GM19025 (cell line): Measurements from ENCODE around the gene NTM.
"Not testable (repeated sequence)": the region's sequence is repeated elsewhere in the genome, so short reads cannot be mapped to it uniquely, and the experiment has no call there.

Experiments used
- ATAC-seq: cut with Tn5 transposase; IDR thresholded peaks from one replicate; pipeline ENCODE4 v1.9.1; 2021; ENCODE audit warnings: mild to moderate bottlenecking, low read depth, moderate library complexity; ENCODE audit not compliant: unreplicated experiment

Gene NTM

DNA sequence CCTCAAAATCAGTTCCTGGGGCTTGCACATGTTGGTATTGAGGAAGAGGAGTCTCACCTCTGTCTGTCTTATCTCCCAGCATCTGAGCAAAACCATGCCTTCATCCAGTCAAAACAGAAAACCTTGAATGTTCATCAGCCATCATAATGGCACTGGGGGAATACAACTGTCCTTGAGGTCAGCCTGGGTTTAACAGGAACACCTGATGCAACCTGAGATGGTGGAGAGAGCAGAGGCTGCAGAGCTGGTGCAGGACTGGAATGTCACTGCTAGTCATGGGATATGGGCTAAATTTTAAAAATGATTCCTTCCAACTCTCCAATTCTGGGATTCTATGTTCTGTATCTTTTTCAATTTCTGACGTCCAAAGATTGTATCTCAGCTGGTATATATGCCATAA, 931.0 kb downstream of the NTM start:
- ATAC-seq, result no peak

DNA sequence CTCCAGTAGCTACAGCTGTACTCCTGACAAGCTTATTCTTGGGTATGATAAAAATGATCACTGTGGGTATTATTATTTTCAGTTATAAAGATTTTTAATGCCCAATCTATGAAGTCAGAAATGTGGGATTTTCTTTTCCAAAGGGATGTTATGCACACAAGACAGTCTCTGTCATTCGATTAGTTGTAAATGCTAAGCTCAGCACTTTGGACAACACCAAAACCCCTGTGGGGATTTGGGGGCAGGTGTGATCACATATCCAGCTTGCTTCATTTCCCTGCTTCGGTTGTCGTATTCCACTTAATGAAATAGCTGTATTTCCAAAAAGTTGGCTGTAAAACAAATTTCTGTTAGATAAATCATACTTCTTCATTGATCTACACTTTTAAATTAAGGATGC, 931.5 kb downstream of the NTM start:
- no peak for ATAC-seq

DNA sequence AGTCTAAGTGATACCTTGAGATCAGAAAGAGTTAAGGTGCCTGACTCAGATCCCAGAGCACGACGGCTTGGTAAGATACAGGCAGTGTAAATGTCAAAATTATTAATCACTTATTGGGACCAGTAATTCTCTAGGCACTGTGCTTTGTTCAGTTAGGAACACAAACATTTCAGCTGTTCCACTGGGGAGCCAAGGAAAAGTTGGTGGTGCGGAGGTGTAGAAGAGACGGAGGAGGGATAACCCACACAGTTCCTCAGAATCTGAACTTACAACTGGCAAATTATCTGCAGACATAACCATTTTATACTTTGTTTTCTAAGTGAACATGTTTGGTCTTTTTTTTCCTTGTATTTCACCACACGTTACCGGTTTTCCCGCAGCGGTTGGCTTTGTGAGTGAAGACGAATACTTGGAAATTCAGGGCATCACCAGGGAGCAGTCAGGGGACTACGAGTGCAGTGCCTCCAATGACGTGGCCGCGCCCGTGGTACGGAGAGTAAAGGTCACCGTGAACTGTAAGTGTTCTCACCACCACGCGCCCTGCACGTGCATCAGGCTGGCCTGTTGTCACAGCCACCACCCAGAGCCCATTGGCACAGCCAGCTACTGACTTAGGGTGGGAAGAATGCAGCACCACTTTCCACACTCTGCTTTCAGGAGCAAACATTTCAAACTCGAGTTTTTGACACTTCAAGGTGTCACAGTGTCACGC, 937.0 kb downstream of the NTM start:
- no peak for ATAC-seq

DNA sequence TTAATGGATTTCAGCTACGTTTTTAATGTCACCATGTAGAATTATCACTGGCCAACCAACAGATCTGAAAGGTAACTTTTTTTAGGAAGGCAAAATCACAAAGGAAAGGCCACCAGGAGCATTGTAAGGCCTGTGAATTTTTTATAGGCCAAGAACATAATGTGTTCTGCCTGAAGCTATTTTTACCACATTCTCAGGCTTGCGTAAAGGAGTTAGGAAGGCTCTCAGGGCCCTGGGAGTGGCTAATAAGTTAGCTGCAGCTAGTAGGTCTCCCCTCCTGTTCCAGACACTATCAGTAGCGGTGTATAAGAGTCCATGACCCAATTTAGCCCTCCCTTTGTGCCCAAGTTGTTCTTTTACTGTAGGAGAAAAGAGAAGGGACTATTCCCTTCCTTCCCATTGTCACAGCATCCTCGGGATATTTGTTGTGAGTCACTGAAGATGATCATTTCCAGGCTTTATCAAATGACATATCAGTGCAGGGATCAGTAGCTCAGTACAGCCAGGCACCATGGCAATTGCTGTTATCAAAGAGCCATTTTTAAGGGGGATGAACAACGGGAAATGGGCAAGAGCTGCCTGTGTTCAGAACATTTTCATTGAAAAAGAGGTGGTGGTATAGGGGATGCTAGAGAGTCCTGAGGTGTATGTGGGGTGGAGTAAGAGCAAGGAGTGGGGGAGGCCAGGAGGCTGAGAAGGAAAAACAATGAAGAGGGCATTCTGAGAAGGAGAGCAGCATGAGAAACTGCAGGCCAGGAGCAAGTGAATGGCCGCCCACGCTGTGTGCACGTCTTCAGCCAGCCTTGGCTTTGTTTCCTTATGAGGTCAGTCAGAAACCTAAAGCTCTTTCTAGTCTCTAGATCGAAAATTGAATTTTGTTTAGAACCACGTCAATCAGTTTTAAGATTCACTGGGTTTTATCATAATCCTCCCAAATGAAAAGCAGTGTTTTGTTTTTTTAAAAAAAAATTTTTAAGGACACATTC, 940.3 kb downstream of the NTM start:
- ATAC-seq, result no peak

DNA sequence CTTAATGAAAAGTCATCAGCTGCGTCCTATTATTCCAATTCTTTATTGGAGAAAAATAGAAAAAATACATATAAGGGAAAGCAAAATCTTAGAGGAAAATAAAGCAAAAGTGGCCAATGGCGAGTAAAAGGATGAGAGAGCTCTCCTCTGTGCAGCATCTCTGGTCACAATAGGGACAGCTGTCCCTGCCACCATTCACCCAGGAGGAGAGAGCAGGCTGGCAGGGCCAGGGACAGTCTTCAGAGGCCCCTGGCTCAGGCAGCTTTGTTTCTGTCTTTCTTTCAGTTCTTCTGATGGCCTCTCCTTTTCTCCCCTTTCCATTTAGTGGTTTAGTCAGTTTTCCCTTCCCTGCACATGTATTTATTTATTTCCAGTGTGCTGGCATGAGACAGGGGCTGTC, 941.3 kb downstream of the NTM start:
- ATAC-seq, result no peak

DNA sequence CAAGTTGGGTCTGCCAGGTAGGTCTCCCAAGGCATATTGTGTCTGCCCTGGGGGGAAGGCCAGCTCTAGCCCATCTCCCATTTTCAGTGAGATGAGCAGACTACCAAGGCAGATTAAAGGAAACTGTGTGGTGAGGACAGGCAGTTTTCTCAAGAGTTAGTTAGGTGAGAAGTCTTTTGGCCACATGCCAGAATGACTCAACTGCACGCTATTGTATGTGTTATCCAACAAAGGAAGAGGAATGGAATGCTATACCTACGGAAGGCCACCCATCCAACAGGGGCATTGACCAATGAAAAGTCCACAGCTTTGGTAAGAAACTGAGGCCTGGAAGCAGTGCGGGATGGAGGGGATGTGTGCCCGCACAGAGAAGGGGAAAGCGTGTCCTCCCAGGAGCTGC, 941.7 kb downstream of the NTM start:
- no peak for ATAC-seq

DNA sequence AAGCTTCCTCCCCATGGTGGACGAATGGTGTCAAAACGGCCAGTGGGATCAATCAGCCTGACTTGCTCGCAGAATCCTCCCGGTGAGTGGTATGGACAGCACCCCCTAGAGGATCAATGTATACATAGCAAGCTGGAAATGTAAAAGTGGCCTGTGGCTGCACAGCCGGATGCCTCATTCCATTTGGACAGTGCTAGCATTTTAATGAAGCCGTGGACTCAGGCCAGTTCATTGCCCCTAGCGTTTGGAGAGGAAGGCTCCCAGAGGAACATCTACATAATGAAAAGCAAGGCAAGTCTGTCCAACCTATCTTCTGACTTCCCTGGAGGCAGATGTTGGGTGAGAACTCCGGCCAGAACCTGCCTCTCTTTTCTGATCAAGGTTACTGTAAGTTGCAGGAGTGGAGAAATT, 942.3 kb downstream of the NTM start:
- no peak for ATAC-seq

DNA sequence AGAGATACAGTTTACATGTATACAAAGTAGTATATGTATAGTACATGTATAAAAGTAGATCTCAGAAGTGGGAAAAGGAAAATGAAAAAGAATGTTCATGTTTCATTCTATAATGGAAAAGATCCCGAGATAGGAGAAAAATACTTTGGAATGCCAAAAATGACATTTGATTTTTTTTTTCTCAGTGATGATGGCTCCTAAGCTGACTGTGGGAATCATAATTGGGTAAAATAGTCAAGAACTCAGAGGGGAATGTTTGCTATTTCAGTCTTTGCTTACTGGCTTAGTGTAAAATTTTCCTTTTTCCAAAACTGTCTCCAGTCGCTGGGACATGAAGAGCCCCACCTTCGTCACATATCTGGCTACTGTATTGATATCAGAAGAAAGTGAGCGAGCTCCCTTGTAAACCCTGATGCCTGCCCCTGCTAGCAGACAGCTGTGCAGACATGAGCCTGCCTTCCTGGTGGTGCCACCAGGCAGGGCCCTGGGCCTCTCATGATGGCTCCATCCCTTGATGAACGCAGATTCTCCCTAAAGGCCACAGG, 944.6 kb downstream of the NTM start:
- no peak for ATAC-seq

DNA sequence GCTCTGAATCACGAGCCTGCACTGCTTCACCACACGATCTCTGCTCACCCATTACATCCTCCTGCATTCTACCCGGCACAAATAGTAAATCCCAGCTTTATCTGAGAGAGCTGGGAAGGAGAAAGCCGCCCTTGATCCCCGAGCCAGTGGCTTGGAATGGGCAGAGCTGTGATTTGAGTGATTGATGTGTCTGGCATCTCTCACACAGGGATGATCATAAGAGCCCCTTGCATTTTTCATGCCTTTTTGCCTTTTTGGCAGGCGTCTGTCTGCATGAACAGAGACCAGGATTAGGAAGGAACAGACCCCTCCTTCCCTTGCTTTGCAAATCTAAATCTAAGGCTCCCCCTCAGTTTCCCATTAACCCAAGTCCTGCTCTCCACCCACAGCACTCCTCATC, 945.3 kb downstream of the NTM start:
- ATAC-seq, result no peak

DNA sequence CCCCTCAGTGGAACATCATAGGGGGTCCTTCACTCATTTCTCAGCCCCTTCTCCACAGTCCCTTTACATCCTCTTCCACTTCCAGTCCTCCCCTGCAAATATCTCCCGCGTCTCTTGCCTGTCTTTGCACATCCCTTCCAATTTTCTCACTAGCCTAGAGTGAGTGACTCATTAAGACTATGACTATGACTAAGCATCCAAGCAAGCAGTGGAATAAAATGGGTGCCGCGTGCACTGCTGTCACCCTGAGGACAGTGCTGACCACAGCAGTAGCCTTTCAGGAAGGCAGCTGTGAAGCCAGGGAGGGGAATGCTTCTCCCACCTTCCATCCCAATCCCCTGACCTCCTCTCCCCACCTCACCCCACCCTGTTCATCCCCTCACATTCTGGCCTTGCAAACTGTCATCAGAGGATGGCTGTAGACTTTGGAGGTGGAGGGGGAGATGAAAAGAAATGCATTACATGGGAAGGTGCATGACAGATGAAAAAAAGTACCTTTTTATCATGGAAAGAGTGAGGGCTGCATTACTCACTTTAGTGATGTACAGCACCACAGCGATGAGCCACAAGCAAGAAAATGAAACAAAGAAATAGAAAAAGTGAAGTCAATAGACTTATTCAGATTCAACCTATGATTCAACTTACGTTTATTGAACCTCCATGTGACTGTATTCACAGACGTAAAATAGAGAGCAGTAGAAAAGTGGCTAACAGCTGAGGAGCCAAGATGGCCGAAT, 948.2 kb downstream of the NTM start:
- no peak for ATAC-seq

DNA sequence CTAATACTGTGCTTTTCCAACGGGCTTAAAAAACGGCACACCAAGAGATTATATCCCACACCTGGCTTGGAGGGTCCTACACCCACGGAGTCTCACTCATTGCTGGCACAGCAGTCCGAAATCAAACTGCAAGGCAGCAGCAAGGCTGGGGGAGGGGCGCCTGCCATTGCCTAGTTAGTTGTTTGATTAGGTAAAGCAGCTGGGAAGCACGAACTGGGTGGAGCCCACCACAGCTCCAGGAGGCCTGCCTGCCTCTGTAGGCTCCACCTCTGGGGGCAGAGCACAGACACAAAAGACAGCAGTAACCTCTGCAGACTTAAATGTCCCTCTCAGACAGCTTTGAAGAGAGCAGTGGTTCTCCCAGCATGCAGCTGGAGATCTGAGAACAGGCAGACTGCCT, 949.0 kb downstream of the NTM start:
- ATAC-seq, result not testable (repeated sequence)

DNA sequence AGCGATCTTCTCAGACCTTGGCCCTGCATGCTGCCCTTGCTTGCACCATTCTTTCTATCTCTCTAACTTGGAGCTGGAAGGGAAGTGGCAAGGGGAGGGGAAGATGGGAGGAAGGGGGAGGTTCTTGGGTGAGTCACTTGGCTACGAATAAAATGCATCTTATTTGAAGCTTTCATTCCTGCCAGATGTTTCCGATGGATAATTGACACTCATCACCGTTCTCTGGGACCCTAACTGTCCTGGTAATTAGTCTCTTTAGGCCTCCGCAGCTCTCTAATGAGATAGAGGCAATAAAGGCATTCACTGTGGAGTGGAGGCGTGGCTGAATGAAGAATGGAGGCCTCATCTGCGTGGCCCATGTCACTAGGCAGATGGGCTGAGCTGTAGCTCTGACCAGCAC, 960.1 kb downstream of the NTM start:
- ATAC-seq, result no peak

DNA sequence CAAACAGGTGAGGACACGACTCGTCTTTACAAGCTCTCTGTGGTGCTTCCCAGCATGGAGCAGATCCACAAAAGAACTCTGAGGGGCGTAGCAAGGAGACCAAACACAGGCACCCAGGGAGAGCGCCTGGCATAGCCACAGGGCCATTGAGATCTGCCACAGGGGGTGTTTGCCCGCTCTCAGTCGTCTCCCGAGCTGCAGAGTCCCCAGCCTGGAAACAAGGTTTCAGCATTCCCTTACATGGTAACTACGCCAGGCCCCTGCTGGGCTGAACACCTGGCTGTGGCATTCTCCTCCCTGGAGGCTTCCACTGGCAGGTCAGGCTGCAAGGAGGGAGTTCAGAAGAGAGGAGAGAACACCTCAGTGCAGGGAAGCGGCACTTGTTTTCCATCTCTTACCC, 962.1 kb downstream of the NTM start:
- ATAC-seq, result no peak

DNA sequence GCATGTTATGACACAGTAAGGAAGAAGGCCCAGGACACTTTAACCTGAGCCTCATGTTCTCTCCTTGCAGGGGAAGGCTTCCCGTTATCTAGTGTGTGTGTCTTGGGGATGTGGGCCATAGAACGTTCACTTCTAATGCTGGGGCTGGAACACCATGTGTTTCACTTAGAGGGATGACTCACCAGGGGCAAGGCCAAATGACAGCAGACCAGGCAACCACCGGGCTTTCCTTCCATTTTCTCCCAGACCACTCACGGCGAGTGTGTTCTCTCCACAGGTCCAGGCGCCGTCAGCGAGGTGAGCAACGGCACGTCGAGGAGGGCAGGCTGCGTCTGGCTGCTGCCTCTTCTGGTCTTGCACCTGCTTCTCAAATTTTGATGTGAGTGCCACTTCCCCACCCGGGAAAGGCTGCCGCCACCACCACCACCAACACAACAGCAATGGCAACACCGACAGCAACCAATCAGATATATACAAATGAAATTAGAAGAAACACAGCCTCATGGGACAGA, 964.4 kb downstream of the NTM start:
- no peak for ATAC-seq

DNA sequence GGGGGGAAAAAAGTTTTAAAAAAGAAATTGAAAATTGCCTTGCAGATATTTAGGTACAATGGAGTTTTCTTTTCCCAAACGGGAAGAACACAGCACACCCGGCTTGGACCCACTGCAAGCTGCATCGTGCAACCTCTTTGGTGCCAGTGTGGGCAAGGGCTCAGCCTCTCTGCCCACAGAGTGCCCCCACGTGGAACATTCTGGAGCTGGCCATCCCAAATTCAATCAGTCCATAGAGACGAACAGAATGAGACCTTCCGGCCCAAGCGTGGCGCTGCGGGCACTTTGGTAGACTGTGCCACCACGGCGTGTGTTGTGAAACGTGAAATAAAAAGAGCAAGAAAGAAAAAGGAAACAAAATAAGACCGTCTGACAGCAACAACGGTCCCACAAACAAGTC, 964.9 kb downstream of the NTM start:
- ATAC-seq, result no peak

DNA sequence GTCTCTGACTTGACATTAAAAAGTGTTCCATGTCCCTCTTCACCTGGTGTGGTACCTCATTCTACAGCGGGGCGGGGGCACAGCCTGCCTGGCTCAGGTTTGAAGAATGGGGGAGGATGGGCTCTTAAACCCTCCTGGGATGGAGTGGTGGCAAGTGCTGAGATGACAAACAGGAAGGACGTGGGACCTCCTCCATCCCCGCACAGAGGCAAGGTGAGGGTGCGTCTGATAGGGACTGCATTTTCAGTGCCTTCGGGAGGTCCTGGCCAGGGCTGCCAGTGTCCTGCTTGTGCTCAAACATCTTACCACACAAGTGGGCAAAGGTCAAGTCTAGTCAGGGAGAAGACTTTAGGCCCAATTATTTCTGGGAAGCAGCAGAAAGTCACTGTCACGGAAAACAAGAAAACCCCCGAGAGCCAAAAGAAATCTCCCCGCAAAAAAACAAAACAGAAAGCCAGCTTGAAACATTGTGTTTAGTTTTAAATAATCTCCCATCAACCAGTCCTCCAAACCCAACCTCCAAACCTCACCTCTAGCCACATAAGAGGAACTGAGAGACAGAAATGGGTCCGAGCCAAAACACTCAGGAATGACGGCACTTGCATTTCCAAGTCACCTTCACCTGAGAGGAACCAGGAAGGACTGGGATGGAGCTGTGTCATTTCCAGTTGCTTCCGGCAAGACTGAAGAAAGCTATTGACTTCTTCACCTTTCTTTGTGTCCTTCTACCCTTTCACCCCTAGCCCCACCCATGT, 966.5 kb downstream of the NTM start:
- ATAC-seq, result no peak

DNA sequence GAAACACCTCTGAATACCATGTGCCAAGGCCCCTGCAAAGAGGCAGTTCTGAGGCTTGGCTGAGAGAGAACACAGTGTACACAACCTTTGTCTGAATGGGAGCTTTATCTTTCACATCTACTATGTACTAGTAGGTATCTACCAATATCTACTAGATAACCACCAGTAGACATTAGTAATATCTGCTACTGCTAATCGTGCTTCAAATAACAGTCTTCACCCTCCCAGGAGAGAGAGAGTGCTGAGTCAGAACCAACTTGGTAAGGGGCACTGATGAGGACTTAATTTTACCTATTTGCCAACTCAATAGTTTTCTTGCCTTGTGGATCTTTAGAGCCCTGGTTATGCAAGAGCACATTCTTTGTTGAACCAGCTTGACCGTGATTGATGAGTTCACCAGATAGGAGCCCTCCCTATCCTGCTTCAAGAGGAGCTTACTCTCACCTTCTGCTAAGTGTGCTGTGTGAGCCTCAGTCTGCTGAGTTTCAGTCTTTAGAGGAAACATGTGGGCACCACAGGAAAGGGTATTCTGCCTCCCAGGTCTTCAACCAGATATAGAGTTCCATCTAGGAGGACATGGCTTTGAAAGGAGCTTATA, 967.5 kb downstream of the NTM start:
- no peak for ATAC-seq

DNA sequence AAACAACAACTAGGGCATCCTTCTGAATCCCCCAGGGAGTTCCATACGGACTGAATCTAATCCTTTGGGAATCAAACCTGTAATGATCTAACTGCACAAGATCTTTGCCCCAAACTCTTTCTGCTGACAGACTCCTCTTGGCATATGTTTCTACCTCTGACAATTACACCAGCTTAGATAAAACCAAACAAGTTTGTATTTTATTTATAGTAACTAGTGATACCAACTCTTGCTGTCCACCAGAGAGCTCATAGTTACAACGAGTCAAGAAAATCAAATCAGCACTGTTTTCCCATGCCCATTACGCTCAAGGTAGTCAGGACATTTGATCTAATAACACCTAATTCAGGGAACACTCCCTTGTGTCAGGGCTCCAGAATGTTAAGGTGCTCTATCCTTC, 972.0 kb downstream of the NTM start:
- no peak for ATAC-seq

DNA sequence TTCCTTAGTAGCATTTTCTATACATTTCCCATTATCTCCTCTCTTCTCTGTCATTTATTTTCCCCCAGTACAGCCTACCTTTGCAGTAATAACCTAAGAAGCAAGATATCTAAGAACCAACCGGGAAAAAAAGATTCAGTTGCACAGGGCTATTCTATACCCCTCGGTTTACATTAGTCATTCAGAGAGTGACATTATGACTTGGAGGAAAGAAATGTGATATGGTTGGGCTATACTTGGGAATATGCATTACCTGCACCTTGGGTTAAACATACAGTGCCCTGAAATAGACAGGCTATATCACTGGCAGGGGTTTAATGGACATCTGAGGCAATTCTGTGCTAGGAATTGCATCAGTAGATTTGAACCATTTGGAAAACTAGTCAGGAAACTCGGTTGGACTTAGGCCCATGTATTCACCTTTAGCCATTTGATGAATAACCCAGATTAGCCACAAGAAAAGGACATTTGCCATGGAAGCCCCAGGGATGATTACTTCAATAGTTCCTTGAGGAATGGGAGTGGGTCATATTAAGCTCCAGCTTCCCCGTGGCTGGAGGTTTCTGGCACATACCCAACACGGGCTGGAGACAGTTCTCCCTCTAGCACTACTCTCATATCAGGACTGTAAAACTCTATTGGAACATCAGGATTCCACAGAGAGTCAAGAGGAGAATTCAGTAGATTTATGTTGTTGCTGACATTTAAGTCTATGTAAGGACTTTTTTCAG, 973.2 kb downstream of the NTM start:
- peak; percentile 51 for ATAC-seq
